HG02884 (cell line): ENCODE results near the gene CCDC13.
A peak's percentile ranks its signal among the peaks of the same experiment; 100 is the strongest.
"Not testable (repeated sequence)": the region's sequence is repeated elsewhere in the genome, so short reads cannot be mapped to it uniquely, and the experiment has no call there.

Experiments
- ATAC-seq: cut with Tn5 transposase; IDR thresholded peaks from one replicate; pipeline ENCODE4 v1.9.1; 2021; ENCODE audit warnings: mild to moderate bottlenecking, moderate library complexity; ENCODE audit not compliant: unreplicated experiment

The CCDC13 gene

GRCh38 chr3:42772670-42773408, at the start of gene CCDC13:
CCDC13 (minus strand) TSS chr3:42773253; CDS start chr3:42758345, 14,908 bp downstream.
- ATAC-seq: peak; percentile 98

- ATAC-seq: no peak
Measured at GRCh38 chr3:42822828-42823227, 49.8 kb upstream of the CCDC13 start.

GRCh38 chr3:42820746-42821051, 47.6 kb upstream of the CCDC13 start:
- ATAC-seq: no peak

GRCh38 chr3:42819351-42819965, 46.4 kb upstream of the CCDC13 start:
- no peak for ATAC-seq

- no peak for ATAC-seq
Measured at GRCh38 chr3:42815826-42816225, 42.8 kb upstream of the CCDC13 start.

- no peak for ATAC-seq
Measured at GRCh38 chr3:42814914-42815507, 42.0 kb upstream of the CCDC13 start.

- ATAC-seq: no peak
Measured at GRCh38 chr3:42814246-42814645, 41.2 kb upstream of the CCDC13 start.

- ATAC-seq: not testable (repeated sequence)
Measured at GRCh38 chr3:42811118-42811883, 38.2 kb upstream of the CCDC13 start.

GRCh38 chr3:42810706-42811105, 37.7 kb upstream of the CCDC13 start:
- not testable (repeated sequence) for ATAC-seq

- ATAC-seq: no peak
Measured at GRCh38 chr3:42809202-42809601, 36.1 kb upstream of the CCDC13 start, which contains the start of gene ACKR2. ACKR2 (plus strand) TSS chr3:42809445; CDS start chr3:42864503, 55,058 bp downstream.

GRCh38 chr3:42807929-42808328, 34.9 kb upstream of the CCDC13 start:
- ATAC-seq: no peak

GRCh38 chr3:42805141-42805821, 32.2 kb upstream of the CCDC13 start:
- no peak for ATAC-seq

GRCh38 chr3:42804831-42805132, 31.7 kb upstream of the CCDC13 start:
- peak; percentile 14 for ATAC-seq

GRCh38 chr3:42804106-42804830, 31.2 kb upstream of the CCDC13 start, which contains the start of gene HIGD1A:
HIGD1A (minus strand) TSS chr3:42804490; CDS start chr3:42794253, 10,237 bp downstream.
- peak; percentile 98 for ATAC-seq

- ATAC-seq: peak; percentile 13
Measured at GRCh38 chr3:42803414-42804105, 30.5 kb upstream of the CCDC13 start.

GRCh38 chr3:42802876-42803413, 29.9 kb upstream of the CCDC13 start:
- ATAC-seq: no peak

GRCh38 chr3:42801784-42802183, 28.7 kb upstream of the CCDC13 start:
- no peak for ATAC-seq

- no peak for ATAC-seq
Measured at GRCh38 chr3:42801048-42801620, 28.1 kb upstream of the CCDC13 start.

- no peak for ATAC-seq
Measured at GRCh38 chr3:42800251-42800650, 27.2 kb upstream of the CCDC13 start.
